ENCODE data around the gene MROH7. TPM values are rescaled to one million over a fixed set of nuclear protein-coding genes. Genes with fewer than 3 reads are reported as not detected.

Gene MROH7
- total and polyA plus RNA-seq, 2 of the 13 experiments (the other 11 are each of a cell fraction or from before 2014, with no cell fraction given) = 0.09 TPM

DNA sequence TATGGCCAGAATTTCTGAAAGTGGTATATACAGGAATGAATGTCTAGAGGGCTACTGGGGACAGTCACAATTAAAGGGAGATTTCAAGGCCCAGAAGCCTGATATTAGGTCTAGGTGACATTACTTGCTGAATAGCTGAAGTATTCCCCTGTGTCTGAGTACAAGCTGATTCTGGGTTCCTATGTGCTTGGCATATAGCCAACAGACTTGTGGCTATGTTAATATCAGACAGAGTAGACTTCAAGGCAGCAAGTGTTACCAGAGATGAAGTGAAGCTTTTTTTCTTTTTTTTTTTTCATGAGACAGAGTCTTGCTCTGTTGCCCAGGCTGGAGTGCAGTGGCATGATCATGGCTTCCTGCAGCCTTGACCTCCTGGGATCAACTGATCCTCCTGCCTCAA lies 82.4 kb downstream of the MROH7 start (continued):
- TF ChIP-seq, protein P1, sequence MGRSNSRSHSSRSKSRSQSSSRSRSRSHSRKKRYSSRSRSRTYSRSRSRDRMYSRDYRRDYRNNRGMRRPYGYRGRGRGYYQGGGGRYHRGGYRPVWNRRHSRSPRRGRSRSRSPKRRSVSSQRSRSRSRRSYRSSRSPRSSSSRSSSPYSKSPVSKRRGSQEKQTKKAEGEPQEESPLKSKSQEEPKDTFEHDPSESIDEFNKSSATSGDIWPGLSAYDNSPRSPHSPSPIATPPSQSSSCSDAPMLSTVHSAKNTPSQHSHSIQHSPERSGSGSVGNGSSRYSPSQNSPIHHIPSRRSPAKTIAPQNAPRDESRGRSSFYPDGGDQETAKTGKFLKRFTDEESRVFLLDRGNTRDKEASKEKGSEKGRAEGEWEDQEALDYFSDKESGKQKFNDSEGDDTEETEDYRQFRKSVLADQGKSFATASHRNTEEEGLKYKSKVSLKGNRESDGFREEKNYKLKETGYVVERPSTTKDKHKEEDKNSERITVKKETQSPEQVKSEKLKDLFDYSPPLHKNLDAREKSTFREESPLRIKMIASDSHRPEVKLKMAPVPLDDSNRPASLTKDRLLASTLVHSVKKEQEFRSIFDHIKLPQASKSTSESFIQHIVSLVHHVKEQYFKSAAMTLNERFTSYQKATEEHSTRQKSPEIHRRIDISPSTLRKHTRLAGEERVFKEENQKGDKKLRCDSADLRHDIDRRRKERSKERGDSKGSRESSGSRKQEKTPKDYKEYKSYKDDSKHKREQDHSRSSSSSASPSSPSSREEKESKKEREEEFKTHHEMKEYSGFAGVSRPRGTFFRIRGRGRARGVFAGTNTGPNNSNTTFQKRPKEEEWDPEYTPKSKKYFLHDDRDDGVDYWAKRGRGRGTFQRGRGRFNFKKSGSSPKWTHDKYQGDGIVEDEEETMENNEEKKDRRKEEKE (IDR thresholded peaks at IDR 0.05) = no peak

DNA sequence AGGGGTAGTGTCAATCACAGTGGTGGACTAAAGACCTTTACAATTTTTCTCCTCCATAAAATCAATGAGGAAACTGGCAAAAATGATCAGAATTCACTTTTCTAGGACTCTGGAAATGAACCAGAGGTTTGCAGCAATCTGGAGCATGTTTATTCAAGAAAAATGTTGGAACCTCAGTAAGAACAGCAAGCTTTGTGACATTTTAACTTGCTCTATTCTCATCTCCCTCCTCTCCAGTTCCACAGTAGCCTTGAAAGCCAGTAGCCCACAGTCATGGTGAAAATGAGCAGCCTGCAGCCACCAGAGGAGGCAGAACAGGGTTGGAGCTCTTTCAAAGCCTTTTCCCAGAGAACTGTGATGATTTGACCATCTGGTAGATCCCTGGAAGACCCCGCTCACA lies 83.2 kb downstream of the MROH7 start:
- Histone ChIP-seq H3K9me3 (ENCODE audit: low read length) (no peaks in the 10 kb centered on the region), H3K4me1 (ENCODE audit: insufficient read depth, low read length) (peaks cover 14% of the 10 kb centered on the region), H3K9ac (ENCODE audit: insufficient read depth, low read depth, low read length) (no peak overlapping the region), H3K27ac (ENCODE audit: extremely low read length, insufficient read depth, low read length) (no peak overlapping the region), H3K4me3 (replicated peaks in 1 of 3; ENCODE audit: insufficient read depth in 1 of 3, low read depth in 2 of 3, low read length in 3 of 3) (no peak overlapping the region), H3K27me3 (ENCODE audit: control insufficient read depth in 1 of 2, insufficient read depth in 2 of 2, low read length in 2 of 2) (no peaks in the 10 kb centered on the region), H3K79me2 (ENCODE audit: insufficient read depth, low read length) (no peaks in the 10 kb centered on the region), H3K4me2 (ENCODE audit: low read depth, low read length) (no peak overlapping the region), H2AFZ (ENCODE audit: low read length) (no peak overlapping the region), H4K20me1 (ENCODE audit: insufficient read depth, low read length) (no peaks in the 10 kb centered on the region), H3K36me3 (replicated peaks in 1 of 2; ENCODE audit: control insufficient read depth in 1 of 2, insufficient read depth in 2 of 2, low read length in 2 of 2) (peaks cover 10 to 85% of the 10 kb centered on the region in 2 experiments)
- in situ Hi-C loops (cut with HindIII; ENCODE audit: extremely low pct_ligation_motif_present, low pct_unique_long_range_greater_than_20kb) = no loop called here
- ChIA-PET POLR2A (interaction anchor here (1.2 to 1.4 kb wide), 2 partner anchors 9 to 164 kb away, joined by 3 read pairs; partner anchors contain the start of gene TTC4), CTCF (ENCODE audit: low intra/inter-chr PET ratio, low total read pairs) (no interaction called here)
- WGBS (ENCODE audit: low lambda C conversion rate) = 96% methylated on average over 1 of the region's 1 CpG
- no TSS peak for BruUV-seq (replicated peaks)
- intact Hi-C loops (cut with micrococcal nuclease; ENCODE audit: unreplicated experiment) = no loop called here
- DNase-seq (ENCODE audit: low spot score) = no peak
- FAIRE-seq = no peak
- no peak for ATAC-seq
- no peak for TF ChIP-seq ZNF335 (CRISPR knock-in tag; IDR thresholded peaks at IDR 0.05)
- no peak for TF ChIP-seq GATAD2A (CRISPR knock-in tag; IDR thresholded peaks at IDR 0.05)
- TF ChIP-seq NPAS2 (CRISPR knock-in tag; IDR thresholded peaks at IDR 0.05; ENCODE audit: borderline replicate concordance) = no peak
- TF ChIP-seq, protein P2, sequence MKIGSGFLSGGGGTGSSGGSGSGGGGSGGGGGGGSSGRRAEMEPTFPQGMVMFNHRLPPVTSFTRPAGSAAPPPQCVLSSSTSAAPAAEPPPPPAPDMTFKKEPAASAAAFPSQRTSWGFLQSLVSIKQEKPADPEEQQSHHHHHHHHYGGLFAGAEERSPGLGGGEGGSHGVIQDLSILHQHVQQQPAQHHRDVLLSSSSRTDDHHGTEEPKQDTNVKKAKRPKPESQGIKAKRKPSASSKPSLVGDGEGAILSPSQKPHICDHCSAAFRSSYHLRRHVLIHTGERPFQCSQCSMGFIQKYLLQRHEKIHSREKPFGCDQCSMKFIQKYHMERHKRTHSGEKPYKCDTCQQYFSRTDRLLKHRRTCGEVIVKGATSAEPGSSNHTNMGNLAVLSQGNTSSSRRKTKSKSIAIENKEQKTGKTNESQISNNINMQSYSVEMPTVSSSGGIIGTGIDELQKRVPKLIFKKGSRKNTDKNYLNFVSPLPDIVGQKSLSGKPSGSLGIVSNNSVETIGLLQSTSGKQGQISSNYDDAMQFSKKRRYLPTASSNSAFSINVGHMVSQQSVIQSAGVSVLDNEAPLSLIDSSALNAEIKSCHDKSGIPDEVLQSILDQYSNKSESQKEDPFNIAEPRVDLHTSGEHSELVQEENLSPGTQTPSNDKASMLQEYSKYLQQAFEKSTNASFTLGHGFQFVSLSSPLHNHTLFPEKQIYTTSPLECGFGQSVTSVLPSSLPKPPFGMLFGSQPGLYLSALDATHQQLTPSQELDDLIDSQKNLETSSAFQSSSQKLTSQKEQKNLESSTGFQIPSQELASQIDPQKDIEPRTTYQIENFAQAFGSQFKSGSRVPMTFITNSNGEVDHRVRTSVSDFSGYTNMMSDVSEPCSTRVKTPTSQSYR (CRISPR knock-in tag; IDR thresholded peaks at IDR 0.05; ENCODE audit: borderline replicate concordance) = no peak
- TF ChIP-seq, protein P3, sequence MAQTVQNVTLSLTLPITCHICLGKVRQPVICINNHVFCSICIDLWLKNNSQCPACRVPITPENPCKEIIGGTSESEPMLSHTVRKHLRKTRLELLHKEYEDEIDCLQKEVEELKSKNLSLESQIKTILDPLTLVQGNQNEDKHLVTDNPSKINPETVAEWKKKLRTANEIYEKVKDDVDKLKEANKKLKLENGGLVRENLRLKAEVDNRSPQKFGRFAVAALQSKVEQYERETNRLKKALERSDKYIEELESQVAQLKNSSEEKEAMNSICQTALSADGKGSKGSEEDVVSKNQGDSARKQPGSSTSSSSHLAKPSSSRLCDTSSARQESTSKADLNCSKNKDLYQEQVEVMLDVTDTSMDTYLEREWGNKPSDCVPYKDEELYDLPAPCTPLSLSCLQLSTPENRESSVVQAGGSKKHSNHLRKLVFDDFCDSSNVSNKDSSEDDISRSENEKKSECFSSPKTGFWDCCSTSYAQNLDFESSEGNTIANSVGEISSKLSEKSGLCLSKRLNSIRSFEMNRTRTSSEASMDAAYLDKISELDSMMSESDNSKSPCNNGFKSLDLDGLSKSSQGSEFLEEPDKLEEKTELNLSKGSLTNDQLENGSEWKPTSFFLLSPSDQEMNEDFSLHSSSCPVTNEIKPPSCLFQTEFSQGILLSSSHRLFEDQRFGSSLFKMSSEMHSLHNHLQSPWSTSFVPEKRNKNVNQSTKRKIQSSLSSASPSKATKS (CRISPR knock-in tag; IDR thresholded peaks at IDR 0.05) = no peak
- TF ChIP-seq, protein P4, sequence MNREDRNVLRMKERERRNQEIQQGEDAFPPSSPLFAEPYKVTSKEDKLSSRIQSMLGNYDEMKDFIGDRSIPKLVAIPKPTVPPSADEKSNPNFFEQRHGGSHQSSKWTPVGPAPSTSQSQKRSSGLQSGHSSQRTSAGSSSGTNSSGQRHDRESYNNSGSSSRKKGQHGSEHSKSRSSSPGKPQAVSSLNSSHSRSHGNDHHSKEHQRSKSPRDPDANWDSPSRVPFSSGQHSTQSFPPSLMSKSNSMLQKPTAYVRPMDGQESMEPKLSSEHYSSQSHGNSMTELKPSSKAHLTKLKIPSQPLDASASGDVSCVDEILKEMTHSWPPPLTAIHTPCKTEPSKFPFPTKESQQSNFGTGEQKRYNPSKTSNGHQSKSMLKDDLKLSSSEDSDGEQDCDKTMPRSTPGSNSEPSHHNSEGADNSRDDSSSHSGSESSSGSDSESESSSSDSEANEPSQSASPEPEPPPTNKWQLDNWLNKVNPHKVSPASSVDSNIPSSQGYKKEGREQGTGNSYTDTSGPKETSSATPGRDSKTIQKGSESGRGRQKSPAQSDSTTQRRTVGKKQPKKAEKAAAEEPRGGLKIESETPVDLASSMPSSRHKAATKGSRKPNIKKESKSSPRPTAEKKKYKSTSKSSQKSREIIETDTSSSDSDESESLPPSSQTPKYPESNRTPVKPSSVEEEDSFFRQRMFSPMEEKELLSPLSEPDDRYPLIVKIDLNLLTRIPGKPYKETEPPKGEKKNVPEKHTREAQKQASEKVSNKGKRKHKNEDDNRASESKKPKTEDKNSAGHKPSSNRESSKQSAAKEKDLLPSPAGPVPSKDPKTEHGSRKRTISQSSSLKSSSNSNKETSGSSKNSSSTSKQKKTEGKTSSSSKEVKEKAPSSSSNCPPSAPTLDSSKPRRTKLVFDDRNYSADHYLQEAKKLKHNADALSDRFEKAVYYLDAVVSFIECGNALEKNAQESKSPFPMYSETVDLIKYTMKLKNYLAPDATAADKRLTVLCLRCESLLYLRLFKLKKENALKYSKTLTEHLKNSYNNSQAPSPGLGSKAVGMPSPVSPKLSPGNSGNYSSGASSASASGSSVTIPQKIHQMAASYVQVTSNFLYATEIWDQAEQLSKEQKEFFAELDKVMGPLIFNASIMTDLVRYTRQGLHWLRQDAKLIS (CRISPR knock-in tag; IDR thresholded peaks at IDR 0.05) = no peak
- TF ChIP-seq GTF3A (CRISPR knock-in tag; conservative IDR thresholded peaks at IDR 0.05) = no peak
- no peak for TF ChIP-seq YEATS2 (CRISPR knock-in tag; IDR thresholded peaks at IDR 0.05; ENCODE audit: borderline replicate concordance)
- TF ChIP-seq ZFP36L2 (CRISPR knock-in tag; IDR thresholded peaks at IDR 0.05) = no peak
- TF ChIP-seq ZNF367 (CRISPR knock-in tag; IDR thresholded peaks at IDR 0.05; ENCODE audit: borderline replicate concordance) = no peak
- no peak for TF ChIP-seq TGIF2 (CRISPR knock-in tag; IDR thresholded peaks at IDR 0.05)

Measured in HepG2 (cell line).